HepG2 (cell line): Measurements from ENCODE around the gene ZFR.

ENCODE experiments used
- ELF4 ChIP-seq: sonication (generic); formaldehyde crosslinking; IDR thresholded peaks from 2 replicates; pipeline ENCODE4 v1.5.0; 2020; ENCODE audit warnings: missing genetic modification reagents, mild to moderate bottlenecking, moderate library complexity, borderline replicate concordance
- GATA4 ChIP-seq: sonication (generic); IDR thresholded peaks from 2 replicates; pipeline ENCODE4 v1.6.1; 2016; ENCODE audit warnings: antibody characterized with exemption, low read depth, borderline replicate concordance
- HDAC2 ChIP-seq: sonication (generic); formaldehyde crosslinking; IDR thresholded peaks from 2 replicates; pipeline ENCODE4 v1.4.0; 2020; ENCODE audit warnings: missing genetic modification reagents
- KDM1A ChIP-seq: IDR thresholded peaks from 2 replicates; pipeline ENCODE4 v1.6.1; 2016; ENCODE audit warnings: missing compliant biosample characterization
- POLR2A ChIP-seq, 2 experiments: IDR thresholded peaks; 2 replicates each; pipeline ENCODE4 v1.6.1; 2011; ENCODE audit warnings: low read depth in 2 of 2, low read length in 2 of 2, mild to moderate bottlenecking in 1 of 2, moderate library complexity in 1 of 2; ENCODE audit not compliant: insufficient read depth in 1 of 2
- PRPF4 ChIP-seq: fragments of 200-400 bp; formaldehyde crosslinking; IDR thresholded peaks from 2 replicates; pipeline ENCODE4 v1.6.1; 2016; ENCODE audit warnings: low read length, low read depth; ENCODE audit not compliant: poor library complexity, severe bottlenecking
- TARDBP ChIP-seq: sonication (generic); formaldehyde crosslinking; IDR thresholded peaks from 2 replicates; pipeline ENCODE4 v1.8.0; 2022; ENCODE audit warnings: mild to moderate bottlenecking, missing genetic modification reagents
- ZNF501 ChIP-seq: sonication (generic); formaldehyde crosslinking; IDR thresholded peaks from 2 replicates; pipeline ENCODE4 v1.5.1; 2020; ENCODE audit warnings: mild to moderate bottlenecking, moderate library complexity, missing genetic modification reagents
- ZSCAN12 ChIP-seq: sonication (generic); formaldehyde crosslinking; IDR thresholded peaks from 2 replicates; pipeline ENCODE4 v1.9.0; 2021; ENCODE audit warnings: mild to moderate bottlenecking, missing genetic modification reagents
- TF ChIP-seq, protein P1 (sequence below), 2 experiments: fragments of 450-650 bp in 1 of 2; sonication (generic) in 1 of 2; formaldehyde crosslinking; IDR thresholded peaks; 2 replicates each; pipeline versions ENCODE4 v1.5.0 to v1.8.0; 2020 to 2022; ENCODE audit warnings: mild to moderate bottlenecking in 1 of 2, missing genetic modification reagents in 1 of 2
- TF ChIP-seq, protein P2 (sequence below): sonication (generic); formaldehyde crosslinking; IDR thresholded peaks from 2 replicates; pipeline ENCODE4 v1.5.0; 2020; ENCODE audit warnings: mild to moderate bottlenecking, missing genetic modification reagents, moderate library complexity
- TF ChIP-seq, protein P3 (sequence below), 2 experiments: sonication (generic) in 1 of 2; formaldehyde crosslinking in 1 of 2; IDR thresholded peaks; 2 replicates each; pipeline versions ENCODE4 v1.5.1 to v1.6.1; 2011 to 2020; ENCODE audit warnings: borderline replicate concordance in 1 of 2, low read depth in 1 of 2, low read length in 1 of 2, mild to moderate bottlenecking in 1 of 2, missing genetic modification reagents in 1 of 2, moderate library complexity in 1 of 2
- TF ChIP-seq, protein P4 (sequence below): sonication (generic); formaldehyde crosslinking; IDR thresholded peaks from 2 replicates; pipeline ENCODE4 v1.4.0; 2020; ENCODE audit warnings: low read depth, missing genetic modification reagents

DNA sequence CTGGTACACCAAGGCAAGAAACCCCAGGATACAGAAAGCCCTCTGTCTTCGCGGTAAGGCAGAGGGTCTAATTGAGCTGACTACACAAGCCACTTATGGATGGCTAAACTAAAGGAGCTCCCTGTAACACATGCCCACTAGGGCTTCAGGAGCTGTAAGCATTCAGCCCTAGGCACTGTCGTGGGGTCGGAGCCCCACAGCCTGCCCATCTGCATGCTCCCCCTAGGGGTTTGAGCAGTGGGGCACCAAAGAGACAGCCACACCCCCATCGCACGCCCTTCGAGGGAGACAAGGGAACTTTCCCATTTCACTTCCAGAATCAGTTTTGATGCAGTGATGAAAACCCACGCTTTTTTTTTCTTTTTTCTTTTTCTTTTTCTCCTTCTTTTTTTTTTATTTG is 120.8 kb downstream of the ZFR start:
- TF ChIP-seq, protein P1, sequence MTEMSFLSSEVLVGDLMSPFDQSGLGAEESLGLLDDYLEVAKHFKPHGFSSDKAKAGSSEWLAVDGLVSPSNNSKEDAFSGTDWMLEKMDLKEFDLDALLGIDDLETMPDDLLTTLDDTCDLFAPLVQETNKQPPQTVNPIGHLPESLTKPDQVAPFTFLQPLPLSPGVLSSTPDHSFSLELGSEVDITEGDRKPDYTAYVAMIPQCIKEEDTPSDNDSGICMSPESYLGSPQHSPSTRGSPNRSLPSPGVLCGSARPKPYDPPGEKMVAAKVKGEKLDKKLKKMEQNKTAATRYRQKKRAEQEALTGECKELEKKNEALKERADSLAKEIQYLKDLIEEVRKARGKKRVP (CRISPR knock-in tag; IDR thresholded peaks at IDR 0.05), result no peak
- TF ChIP-seq, protein P2, sequence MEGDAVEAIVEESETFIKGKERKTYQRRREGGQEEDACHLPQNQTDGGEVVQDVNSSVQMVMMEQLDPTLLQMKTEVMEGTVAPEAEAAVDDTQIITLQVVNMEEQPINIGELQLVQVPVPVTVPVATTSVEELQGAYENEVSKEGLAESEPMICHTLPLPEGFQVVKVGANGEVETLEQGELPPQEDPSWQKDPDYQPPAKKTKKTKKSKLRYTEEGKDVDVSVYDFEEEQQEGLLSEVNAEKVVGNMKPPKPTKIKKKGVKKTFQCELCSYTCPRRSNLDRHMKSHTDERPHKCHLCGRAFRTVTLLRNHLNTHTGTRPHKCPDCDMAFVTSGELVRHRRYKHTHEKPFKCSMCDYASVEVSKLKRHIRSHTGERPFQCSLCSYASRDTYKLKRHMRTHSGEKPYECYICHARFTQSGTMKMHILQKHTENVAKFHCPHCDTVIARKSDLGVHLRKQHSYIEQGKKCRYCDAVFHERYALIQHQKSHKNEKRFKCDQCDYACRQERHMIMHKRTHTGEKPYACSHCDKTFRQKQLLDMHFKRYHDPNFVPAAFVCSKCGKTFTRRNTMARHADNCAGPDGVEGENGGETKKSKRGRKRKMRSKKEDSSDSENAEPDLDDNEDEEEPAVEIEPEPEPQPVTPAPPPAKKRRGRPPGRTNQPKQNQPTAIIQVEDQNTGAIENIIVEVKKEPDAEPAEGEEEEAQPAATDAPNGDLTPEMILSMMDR (CRISPR knock-in tag), result no peak
- no peak for TF ChIP-seq GATA4
- TF ChIP-seq ZSCAN12 (CRISPR knock-in tag), result no peak
- TF ChIP-seq, protein P3, sequence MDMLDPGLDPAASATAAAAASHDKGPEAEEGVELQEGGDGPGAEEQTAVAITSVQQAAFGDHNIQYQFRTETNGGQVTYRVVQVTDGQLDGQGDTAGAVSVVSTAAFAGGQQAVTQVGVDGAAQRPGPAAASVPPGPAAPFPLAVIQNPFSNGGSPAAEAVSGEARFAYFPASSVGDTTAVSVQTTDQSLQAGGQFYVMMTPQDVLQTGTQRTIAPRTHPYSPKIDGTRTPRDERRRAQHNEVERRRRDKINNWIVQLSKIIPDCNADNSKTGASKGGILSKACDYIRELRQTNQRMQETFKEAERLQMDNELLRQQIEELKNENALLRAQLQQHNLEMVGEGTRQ (IDR thresholded peaks at IDR 0.05; ENCODE audit: low read depth, low read length), result no peak
- TF ChIP-seq, protein P3 (CRISPR knock-in tag; IDR thresholded peaks at IDR 0.05; ENCODE audit: borderline replicate concordance), result no peak
- no peak for TF ChIP-seq PRPF4
- no peak for TF ChIP-seq KDM1A
- no peak for TF ChIP-seq TARDBP (CRISPR knock-in tag)
- TF ChIP-seq ZNF501 (CRISPR knock-in tag), result no peak
- TF ChIP-seq, protein P4, sequence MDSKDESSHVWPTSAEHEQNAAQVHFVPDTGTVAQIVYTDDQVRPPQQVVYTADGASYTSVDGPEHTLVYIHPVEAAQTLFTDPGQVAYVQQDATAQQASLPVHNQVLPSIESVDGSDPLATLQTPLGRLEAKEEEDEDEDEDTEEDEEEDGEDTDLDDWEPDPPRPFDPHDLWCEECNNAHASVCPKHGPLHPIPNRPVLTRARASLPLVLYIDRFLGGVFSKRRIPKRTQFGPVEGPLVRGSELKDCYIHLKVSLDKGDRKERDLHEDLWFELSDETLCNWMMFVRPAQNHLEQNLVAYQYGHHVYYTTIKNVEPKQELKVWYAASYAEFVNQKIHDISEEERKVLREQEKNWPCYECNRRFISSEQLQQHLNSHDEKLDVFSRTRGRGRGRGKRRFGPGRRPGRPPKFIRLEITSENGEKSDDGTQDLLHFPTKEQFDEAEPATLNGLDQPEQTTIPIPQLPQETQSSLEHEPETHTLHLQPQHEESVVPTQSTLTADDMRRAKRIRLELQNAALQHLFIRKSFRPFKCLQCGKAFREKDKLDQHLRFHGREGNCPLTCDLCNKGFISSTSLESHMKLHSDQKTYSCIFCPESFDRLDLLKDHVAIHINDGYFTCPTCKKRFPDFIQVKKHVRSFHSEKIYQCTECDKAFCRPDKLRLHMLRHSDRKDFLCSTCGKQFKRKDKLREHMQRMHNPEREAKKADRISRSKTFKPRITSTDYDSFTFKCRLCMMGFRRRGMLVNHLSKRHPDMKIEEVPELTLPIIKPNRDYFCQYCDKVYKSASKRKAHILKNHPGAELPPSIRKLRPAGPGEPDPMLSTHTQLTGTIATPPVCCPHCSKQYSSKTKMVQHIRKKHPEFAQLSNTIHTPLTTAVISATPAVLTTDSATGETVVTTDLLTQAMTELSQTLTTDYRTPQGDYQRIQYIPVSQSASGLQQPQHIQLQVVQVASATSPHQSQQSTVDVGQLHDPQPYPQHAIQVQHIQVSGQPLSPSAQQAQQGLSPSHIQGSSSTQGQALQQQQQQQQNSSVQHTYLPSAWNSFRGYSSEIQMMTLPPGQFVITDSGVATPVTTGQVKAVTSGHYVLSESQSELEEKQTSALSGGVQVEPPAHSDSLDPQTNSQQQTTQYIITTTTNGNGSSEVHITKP (CRISPR knock-in tag), result no peak
- no peak for TF ChIP-seq ELF4 (CRISPR knock-in tag)
- TF ChIP-seq POLR2A (IDR thresholded peaks at IDR 0.05; ENCODE audit: insufficient read depth in 1 of 2, low read depth in 2 of 2, low read length in 2 of 2), result no peak
- no peak for TF ChIP-seq HDAC2 (CRISPR knock-in tag)
